CD4-positive, alpha-beta T cell treated with Interleukin-6 for 4 hours (primary cell): ENCODE measurements around the gene C1orf159.
"Not testable (repeated sequence)": the region's sequence is repeated elsewhere in the genome, so short reads cannot be mapped to it uniquely, and the experiment has no call there.

Source experiments
- DNase-seq: peaks from one replicate; pipeline ENCODE4 v3.0.0-alpha.2; 2020; ENCODE audit warnings: mixed read lengths

Gene C1orf159

GRCh38 chr1:1116701-1117468 is 996 bp upstream of the C1orf159 start:
- DNase-seq = peak; percentile 29

GRCh38 chr1:1115136-1115785 is 628 bp downstream of the C1orf159 start:
- DNase-seq = no peak

GRCh38 chr1:1114431-1114830 is 1.5 kb downstream of the C1orf159 start:
- no peak for DNase-seq

- DNase-seq = no peak
These were observed 3.5 kb downstream of the C1orf159 start for GRCh38 chr1:1112237-1112985.

- no peak for DNase-seq
These were observed 4.2 kb downstream of the C1orf159 start for GRCh38 chr1:1111516-1112236.

GRCh38 chr1:1110561-1110971 is 5.3 kb downstream of the C1orf159 start:
- DNase-seq = no peak

GRCh38 chr1:1109743-1110142 is 6.1 kb downstream of the C1orf159 start:
- DNase-seq = no peak

GRCh38 chr1:1106510-1107221 is 9.2 kb downstream of the C1orf159 start:
- no peak for DNase-seq

GRCh38 chr1:1104152-1104551 is 11.7 kb downstream of the C1orf159 start:
- DNase-seq = peak; percentile 50

- no peak for DNase-seq
These were observed 14.4 kb downstream of the C1orf159 start for GRCh38 chr1:1101503-1101902.

- no peak for DNase-seq
These were observed 15.6 kb downstream of the C1orf159 start for GRCh38 chr1:1100296-1100695.

GRCh38 chr1:1099506-1100183 is 16.2 kb downstream of the C1orf159 start:
- no peak for DNase-seq

- no peak for DNase-seq
These were observed 17.0 kb downstream of the C1orf159 start for GRCh38 chr1:1098681-1099421.

- not testable (repeated sequence) for DNase-seq
These were observed 19.8 kb downstream of the C1orf159 start for GRCh38 chr1:1096136-1096535.

- no peak for DNase-seq
These were observed 20.9 kb downstream of the C1orf159 start for GRCh38 chr1:1094981-1095380.

- DNase-seq = no peak
These were observed 22.3 kb downstream of the C1orf159 start for GRCh38 chr1:1093610-1093943.

- no peak for DNase-seq
These were observed 22.8 kb downstream of the C1orf159 start for GRCh38 chr1:1092894-1093609.

GRCh38 chr1:1092149-1092855 is 23.6 kb downstream of the C1orf159 start:
- DNase-seq = no peak

- no peak for DNase-seq
These were observed 24.3 kb downstream of the C1orf159 start for GRCh38 chr1:1091344-1092148.
